DMS79 treated with DMSO at 0.1 percent for 48 hours (cell line): ENCODE results near the gene FRRS1.

Source experiments
- DNase-seq: peaks from one replicate; lab custom pipeline; 2025; lab: John Stamatoyannopoulos, UW

The FRRS1 gene

DNA sequence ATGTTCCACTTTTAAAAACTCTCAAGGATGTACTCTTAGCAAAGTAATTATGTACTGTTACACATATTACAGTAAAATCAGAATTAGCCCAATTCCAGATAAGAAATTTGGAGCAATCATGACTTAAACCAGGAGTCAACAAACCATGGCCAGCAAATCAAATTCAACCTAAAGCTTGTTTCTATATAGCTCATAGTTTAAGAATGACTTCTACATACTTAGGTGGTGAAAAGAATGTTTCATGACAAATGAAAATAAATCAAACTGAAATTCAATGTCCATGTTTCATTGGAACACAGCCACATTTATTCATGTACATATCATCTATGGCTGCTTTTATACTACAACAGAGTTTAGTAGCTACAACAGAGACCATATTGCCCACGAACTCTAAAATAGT, 35.1 kb downstream of the FRRS1 start:
- DNase-seq, result no peak

DNA sequence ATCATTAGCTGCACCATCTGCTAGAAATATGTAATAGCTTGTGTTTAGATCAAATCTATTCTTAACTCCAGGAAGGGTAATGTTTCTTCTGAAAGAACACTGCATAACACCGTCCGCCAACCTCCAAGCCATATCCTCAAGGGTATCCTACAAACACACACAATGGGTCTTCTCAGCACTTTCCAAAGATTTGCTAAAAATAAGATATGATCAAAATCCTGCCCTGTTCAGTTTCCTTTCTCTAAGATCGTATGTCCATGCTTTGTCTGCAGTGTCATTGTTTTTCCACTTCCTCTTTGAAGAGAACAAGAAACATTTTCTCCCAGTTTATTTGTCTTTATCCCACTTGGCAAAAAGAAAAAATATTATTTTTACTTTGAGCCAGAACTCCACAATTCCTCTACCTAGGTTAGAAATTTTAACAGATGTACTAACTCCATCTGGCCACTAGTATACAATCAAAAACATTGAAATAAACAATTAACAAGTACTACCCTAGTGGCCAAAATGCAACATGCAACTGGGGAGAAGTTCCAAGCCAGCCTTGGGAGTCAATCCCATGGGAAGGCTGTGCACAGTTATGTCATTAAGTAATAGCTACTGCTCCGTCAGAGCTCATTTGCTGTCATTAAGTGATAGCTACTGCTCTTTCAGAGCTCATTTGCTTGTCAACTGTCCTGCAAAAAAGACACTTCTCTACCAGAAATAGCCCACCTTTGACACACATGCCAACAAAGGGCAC, 37.8 kb downstream of the FRRS1 start:
- DNase-seq, result no peak

DNA sequence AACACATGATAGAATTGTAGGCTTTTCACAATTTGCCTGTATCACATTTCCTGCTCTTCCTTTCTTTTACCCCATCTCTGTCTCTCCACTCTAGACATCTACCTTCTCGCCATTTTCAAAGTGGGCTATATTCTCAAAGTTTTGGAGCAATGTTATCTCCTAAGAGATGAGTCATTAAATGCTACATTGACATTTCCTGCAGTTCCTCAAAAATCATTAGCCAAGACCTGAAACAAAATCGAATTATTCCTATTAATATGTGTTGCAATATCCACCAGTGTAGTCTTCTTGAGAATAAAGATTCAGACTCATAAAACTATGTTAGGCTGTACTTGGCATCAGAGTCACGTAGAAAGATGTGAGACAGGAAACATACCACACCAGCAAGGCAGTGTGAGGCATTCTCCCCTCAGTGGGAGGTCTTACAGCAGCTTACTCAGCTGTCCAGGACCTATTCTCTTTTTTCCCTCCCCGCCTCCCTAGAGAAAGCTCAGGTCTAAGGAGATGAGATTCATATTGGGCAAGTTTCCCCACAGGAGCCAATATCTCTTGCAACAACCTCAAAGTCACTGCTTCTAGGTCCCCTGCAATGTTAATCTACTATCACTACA, 38.8 kb downstream of the FRRS1 start:
- no peak for DNase-seq

DNA sequence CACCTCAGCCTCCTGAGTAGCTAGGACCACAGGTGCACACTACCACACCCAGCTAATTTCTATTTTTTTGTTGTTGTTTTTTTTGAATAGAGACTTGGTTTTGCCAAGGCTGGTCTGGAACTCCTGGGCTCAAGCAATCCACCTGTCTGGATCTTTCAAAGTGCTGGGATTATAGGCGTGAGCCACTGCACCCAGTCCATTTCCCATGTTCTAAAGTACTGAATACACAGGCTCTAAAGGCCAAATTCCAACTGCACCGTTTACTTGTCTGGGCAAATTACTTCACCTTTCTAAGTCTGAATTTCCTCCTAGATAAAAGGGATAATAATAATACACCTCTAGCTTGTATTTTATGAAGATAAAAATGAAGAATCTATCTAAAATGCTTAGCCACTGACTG, 39.6 kb downstream of the FRRS1 start:
- DNase-seq, result no peak

DNA sequence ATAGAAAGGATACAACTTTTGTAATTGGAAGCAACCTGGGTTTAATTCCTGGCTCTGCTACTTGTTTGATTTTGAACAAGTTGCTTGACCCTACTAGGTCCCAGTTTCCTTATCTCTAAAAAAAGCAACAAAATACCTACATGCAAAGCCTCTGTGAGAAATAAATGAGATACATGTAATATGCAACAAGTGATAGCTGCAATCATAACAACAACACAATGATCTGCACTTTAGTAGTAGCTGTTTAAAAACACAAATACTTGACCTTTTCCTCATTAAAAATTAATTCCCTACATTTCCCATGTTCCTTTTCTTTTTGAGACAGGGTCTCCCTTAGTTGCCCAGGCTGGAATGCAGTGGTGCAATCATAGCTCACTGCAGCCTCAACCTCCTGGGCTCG, 40.0 kb downstream of the FRRS1 start:
- no peak for DNase-seq

DNA sequence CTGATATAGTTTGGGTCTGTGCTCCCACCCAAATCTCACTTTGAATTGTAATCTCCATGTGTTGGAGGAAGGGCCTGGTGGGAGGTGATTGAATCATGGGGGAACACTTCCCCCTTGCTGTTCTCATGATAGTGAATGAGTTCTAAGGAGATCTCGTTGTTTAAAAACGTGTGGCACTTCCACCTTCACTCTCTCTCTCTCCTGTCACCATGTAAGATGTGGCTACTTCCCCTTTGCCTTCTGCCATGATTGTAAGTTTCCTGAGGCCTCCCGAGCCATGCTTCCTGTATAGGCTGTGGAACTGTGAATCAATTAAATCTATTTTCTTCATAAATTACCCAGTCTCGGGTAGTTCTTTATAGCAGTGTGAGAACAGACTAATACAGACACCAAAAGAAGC, 40.4 kb downstream of the FRRS1 start:
- DNase-seq, result no peak

DNA sequence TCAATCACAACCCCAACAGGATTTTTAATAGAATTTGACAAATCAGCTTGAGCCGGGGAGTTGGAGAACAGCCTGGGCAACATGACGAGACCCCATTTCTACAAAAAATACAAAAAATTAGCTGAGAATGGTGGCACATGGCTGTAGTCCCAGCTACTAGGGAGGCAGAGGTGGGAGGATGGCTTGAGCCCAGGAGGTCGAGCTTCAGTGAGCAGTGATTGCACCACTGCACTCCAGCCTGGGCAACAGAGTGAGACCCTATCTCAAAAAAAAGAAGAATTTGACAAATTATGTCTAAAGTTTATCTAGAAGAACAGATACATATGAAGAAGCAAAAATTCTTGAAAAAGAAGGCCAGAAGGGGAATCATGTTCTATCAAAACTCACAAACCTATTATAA, 43.2 kb downstream of the FRRS1 start:
- DNase-seq, result no peak

DNA sequence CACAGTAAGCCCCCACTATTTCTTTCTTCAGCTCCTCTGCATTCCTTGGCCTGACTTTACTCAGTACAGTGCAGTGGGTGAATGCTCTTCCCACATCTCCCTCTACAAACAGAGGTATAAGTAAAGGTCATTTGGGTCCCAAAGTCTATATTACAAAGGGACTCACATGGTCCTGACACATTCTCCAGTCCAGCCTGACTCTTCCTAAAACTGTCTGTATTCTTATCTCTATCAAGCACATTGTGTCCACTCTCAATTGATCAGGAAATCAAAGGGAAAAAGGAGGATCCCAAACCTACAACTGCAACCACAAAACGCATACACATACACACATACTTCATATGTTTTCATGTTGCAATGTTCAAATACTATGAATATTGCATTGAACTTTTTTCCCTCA, 49.4 kb downstream of the FRRS1 start:
- DNase-seq, result no peak

DNA sequence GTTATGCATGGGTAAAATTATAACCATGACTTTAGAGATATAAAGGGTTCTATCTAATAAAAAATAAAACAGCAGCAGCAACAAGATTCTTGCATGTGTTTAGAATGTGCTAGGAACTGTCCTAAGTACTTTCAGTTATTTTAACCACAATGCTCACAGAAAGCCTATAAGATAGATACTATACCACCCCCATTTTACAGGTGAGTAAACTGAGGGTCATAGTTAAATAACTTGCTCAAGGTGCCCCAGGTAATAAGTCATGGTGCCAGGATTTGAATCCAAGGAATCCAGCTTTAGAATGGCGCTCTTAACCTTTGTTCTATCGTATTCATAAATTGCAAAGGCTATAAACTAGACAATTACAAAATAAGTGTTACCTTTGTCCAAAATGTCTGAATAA, 53.4 kb downstream of the FRRS1 start:
- DNase-seq, result no peak

DNA sequence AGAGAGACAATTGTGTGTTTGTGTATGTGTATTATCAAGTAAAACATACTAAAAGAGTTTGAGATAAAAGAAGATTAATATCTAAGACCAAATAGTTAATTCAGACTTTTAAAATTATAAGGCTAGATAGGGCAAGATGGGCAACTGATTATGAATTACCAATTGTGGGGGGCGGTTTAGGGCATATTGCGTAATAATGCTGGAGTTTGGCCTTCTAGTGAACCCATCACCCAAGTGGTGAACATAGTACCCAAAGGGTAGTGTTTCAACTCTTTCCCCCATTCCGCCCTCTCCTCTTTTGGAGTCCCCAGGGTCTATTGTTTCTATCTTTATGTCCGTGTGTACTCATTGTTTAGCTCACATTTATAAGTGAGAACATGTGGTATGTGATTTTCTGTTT, 55.4 kb downstream of the FRRS1 start:
- DNase-seq, result no peak

DNA sequence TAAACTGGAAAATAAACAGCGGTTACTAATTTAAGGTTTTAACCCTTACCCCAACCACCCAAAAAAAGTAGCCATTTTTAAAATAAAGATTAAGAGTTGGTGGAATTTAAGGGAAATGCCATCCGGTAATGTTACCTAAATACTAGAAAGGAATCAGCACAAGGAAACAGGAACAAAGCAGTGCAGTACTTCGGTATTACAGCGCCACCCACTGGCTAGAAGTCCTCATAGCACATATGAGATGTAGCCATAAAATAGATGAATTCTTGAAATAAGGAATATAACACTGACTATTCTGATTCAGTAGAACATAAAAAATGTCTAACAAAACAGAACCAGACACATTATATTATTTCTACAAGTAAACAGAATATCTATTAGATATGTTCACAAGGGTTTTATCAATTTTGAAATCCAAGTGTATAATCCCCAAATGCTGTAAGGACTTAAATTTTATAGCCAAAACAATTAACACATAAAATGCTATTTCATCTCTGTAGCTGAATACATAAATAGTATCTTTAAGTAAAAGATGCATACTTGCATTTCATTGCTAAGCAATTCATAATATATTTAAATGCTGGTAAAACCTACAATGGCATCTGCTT, 58.8 kb downstream of the FRRS1 start:
- DNase-seq, result peak; percentile 80

DNA sequence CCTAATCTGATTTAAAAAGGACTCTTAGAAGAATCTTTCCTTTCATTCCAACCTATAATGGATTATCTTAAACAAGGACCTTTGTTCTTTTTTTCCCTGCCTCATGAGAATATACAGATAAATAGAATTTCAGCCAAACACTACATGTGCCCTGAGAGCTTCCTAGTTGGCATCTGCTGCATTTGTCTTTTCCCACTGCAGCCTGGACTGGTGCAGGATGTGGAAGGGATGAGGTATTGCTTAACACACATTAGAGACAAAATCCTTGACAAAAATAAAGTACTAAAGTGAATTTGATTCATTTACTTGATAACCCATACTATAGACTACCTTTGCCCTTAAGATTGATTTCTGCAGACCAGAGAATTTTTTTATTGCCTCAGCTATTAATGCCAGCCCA, 61.0 kb downstream of the FRRS1 start:
- DNase-seq, result peak; percentile 9

DNA sequence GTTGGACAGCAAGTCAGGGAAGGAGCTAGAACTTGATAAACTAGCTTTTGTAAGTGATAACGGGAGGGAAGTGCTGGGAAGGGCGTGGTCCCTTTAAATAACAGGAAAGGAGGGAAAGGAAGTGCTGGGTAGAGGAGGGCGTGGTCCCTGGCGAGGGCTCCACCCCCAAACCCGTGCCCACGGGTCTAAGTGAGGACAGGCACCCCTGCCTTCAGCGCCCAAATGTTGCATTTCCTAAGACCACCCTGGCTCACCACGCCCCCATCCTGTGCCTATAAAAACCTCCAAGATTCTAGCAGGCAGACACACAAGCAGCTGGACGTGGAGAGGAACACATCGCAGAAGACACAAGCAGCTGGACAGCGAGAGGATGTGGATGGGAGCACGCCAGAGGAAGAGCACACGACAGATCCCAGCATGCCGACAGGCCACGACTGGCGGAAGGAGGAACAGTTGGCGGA, 62.0 kb downstream of the FRRS1 start:
- DNase-seq, result no peak

DNA sequence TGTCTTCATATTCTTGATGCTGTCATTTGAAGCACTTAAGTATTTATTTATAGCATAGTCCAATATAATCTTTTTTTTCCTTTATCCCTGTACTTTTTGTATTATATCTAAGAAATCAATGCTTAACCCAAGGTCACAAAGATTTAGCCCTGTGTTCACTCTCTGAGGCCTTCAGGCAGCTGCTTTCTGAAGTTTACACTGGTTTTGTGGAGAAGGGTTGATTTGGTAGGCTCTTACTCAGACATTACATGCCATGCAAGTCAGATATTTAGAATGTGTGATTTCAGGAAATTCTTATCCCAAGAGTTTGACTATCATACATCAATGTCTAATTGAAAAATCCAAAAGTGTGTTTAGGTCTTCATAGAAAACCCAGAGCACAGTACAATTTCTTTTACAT, 64.2 kb downstream of the FRRS1 start:
- DNase-seq, result no peak

DNA sequence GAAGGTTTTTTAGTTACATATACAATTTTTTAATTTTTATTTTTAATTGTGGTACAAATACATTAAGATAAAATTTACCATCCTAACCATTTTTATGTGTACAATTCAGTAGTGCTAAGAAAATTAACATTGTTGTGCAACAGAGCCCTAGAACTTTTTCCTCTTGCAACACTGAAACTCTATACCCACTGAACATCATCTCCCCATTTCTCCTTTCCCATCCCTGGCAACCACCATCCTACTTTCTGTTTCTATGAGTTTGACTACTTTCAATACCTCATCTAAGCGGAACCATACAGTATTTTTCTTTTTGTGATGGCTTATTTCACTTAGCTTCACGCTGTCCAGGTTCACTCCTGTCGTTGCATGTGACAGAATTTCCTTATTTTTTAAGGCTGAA, 66.4 kb downstream of the FRRS1 start:
- no peak for DNase-seq

DNA sequence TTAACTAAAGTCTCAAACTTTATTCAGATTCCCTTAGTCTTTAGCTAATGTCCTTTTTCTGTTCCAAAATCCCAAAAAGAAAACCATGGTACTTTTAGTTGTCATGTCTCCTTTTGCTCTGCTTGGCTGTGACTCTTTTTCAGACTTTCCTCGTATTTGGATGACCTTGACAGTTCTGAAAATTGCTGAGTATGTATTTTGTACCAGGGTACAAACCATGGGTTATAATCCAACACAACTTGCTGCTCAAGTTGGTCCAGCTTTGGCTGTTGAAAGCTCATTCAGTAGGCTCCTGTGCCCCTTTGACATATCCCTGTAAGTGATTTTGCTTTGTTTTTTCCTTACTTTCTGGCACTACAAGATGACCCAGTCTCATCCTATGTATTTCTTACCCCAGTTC, 68.9 kb downstream of the FRRS1 start:
- no peak for DNase-seq

DNA sequence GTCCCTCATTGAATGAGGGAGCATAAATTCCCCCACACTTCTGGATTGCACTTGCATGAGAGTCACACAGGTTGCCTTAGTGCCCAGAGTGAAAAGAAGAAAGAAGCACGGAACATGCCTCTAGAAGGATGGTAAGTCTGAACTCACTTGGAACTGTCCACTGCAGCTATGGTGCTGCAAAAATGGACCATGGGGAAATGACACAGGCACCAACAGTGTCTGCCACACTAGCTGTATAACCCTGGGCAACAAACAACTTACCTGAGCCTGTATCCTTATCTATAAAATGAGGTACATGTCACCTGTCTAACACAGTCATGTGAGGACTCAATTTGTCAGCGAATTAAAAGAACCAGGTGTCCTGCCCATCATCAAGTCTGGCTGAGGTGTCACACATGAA, 69.8 kb downstream of the FRRS1 start:
- DNase-seq, result no peak

DNA sequence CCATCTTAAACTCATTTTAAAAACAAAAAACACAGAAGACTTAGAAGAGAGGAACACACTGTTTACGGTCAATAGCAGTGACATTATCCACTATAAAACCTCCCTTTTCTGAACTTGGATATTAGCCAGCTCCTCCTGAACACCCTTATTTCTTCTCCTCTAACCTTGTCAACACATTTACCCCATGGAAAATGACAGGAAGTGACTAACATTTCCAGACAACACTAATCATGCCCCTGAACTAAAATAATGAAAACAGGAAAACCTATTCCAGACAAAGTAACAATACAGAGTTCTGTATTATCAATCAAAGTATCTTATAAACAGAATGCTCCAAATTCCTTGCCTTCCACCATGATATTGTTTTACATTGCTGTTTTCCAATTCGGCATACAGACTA, 75.3 kb downstream of the FRRS1 start:
- DNase-seq, result no peak

DNA sequence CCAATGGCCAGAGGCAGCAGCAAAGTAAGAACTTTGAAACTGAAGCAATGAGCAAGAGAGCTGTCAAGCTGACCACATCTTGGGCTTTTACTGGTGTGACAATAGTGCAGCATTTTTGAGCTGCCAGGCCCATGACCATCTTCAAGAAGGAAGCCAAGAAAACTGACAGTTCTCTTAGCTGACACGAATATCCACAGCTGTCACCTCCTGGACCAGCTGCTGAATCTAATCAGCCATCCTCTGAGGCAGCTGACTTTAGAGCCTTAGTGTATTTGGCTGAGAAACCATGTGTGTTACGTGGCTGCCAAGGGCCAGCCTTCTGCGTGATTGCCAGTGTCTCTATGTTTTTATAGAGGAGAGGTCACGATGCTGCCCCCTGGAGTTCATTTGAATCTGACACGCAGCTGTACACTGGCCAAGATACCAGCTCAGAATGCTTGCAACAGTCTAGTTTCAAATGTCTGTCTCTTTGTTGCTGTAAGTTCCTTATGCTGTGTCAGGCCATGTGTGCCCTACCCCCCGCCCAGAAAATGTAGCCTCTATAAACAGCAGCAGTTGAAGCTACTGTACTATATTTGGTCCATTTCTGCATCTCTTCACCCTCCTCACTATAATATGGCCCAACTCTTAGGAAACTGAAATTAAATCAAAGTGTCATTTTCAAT, 80.8 kb downstream of the FRRS1 start:
- peak; percentile 21 for DNase-seq

DNA sequence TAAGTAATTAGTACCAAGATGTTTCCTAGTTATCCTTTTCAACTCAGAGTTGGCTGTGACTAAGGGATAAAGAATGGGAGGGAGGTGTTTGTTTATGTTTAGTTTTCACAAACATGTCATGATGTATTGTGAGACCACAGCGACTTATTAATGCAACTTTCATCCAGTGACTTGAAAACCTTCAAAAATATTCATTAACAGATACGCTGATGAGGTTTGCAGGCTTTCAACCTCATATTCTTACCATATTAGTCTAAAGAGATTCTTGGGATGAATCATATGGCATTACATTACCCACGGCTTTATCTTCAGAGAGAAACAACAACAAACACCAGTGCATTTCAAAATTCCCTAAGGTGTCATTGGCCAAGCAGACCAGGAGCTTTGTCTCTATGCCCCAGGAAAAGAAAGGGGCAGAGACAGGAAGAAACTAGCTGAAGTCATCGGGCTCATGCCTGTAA, 84.1 kb downstream of the FRRS1 start:
- DNase-seq, result no peak

DNA sequence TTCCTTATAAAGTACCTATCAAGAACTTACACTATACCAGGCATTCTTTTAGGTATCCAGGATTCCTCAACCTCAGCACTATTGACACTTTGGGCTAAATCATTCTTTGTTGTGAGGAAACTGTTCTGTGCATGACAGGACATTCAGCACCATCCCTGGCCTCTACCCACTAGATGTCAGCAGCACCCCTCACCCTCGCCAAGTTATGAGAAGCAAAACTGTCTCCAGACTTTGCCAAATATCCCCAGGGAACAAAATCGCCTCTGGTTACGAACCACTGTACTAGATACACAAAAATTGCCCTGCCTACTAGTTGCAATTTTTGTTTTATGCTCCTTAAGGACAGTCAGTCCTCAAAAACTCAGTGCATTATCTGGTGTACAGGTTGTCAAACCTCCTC, 84.9 kb downstream of the FRRS1 start:
- no peak for DNase-seq

DNA sequence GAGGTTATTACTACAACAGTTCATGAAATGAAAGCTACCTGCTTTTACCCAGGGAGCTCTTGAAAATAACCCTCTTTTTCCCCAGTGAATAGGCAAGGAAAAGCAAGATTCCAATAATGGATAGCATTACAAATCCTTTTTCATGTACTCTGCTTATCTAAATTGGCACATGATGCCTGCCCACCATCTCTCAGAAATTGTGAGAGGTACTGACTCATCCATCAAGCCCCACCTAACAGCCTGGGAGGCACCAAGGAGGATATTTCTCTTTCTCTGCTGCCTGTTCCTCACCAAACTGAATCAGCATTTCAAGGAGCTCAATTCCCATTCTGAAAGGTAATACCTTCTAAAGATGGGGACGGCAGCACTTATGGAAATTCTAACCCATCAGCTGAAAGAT, 86.2 kb downstream of the FRRS1 start:
- no peak for DNase-seq

DNA sequence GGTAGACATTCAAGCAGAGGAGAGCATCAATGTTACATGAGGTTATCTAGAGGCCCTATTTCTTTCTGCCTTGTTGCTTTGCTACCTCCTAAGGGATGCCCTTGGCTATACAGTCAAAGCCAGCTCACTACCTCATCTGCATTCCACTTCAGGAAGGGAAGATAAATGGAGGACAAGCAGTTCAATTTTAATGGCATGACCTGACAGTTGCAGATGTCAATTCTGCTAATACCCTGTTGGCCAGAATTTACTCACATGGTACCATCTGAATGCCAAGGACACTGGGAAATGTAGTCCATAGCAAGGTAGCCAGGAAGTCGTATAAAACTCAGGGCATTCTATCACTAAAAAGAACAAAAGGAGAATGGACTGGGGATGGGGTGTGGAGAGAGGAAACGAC, 89.0 kb downstream of the FRRS1 start:
- DNase-seq, result no peak
